Measurements from ENCODE around the gene SASH3. TPM values are rescaled to one million over a fixed set of nuclear protein-coding genes. Genes with fewer than 3 reads are reported as not detected.

Gene SASH3
- polyA plus RNA-seq, 2 of the 4 experiments (the other 2 are of a cell fraction), result not detected

DNA sequence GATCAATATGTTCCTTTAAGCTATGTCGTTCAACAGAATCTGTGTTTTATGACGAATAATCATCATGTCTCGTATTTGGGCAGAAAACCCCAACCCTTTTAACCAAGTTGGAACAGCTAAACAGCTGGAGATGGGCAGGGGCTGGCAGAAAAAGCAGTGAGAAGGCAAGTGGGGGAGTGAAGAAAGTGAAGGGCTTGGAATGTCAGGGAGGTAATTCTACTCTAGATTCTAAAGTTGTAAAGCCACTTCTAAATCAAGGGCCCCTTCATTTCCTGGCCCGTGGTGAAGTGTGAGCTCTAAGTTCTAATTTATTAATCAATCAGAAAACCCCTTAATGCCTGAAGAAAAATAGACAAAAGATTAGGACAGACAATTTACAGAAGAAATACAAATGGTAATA is 20.4 kb downstream of the SASH3 start (continued):
- TF ChIP-seq HOXB13 (CRISPR knock-in tag; IDR thresholded peaks at IDR 0.05; ENCODE audit: low read depth), result no peak
- TF ChIP-seq ZC3H11A (IDR thresholded peaks at IDR 0.05), result no peak
- no peak for TF ChIP-seq RARB (CRISPR knock-in tag; IDR thresholded peaks at IDR 0.05)
- no peak for TF ChIP-seq RAD21 (conservative IDR thresholded peaks at IDR 0.05 in 1 of 2, IDR thresholded peaks at IDR 0.05 in 1 of 2)
- TF ChIP-seq CBX2 (IDR thresholded peaks at IDR 0.05; ENCODE audit: borderline replicate concordance, low read depth), result no peak
- TF ChIP-seq, protein P1, sequence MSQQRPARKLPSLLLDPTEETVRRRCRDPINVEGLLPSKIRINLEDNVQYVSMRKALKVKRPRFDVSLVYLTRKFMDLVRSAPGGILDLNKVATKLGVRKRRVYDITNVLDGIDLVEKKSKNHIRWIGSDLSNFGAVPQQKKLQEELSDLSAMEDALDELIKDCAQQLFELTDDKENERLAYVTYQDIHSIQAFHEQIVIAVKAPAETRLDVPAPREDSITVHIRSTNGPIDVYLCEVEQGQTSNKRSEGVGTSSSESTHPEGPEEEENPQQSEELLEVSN (IDR thresholded peaks at IDR 0.05; ENCODE audit: borderline replicate concordance, low read depth), result no peak
- TF ChIP-seq CBX8 (IDR thresholded peaks at IDR 0.05), result no peak
- no peak for TF ChIP-seq NFE2L2 (conservative IDR thresholded peaks at IDR 0.05; ENCODE audit: low read length)
- TF ChIP-seq, protein P2, sequence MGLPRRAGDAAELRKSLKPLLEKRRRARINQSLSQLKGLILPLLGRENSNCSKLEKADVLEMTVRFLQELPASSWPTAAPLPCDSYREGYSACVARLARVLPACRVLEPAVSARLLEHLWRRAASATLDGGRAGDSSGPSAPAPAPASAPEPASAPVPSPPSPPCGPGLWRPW (IDR thresholded peaks at IDR 0.05), result no peak

DNA sequence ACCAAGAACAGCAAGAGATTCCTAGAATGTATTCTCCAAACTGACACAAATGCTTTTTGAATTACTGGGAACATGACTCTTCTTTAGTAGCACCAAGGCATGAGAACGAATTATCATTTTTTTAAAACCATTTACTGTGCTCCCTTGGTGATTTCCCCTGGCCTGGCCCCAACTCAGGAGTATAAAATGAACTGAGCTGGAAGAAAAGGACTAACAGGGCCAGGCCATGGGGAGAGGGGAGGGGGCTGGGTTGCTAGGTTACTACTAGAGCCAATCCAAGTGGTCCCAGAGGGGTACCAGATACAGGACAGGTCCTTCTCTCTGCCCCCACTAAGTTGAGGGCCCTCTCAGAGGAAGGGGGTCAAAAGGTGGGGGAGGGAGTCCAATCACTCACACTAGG is 23.1 kb downstream of the SASH3 start:
- WGBS (ENCODE audit: missing lambda C conversion rate), result 45% methylated on average over 1 of the region's 1 CpG
- ChIA-PET POLR2A (no interaction called here), CTCF (no interaction called here)
- no peak overlapping the region for H3K27ac ChIP-seq
- H3K4me1 ChIP-seq, result no peaks in the 10 kb centered on the region
- TF ChIP-seq HDAC2 (IDR thresholded peaks at IDR 0.05) (no peak), FOSL2 (IDR thresholded peaks at IDR 0.05) (no peak), FOSL2 (CRISPR knock-in tag; IDR thresholded peaks at IDR 0.05) (no peak), PHF8 (IDR thresholded peaks at IDR 0.05; ENCODE audit: borderline replicate concordance, low read depth) (no peak), POLR2AphosphoS2 (conservative IDR thresholded peaks at IDR 0.05; ENCODE audit: low read length) (no peak), HOXB5 (CRISPR knock-in tag; IDR thresholded peaks at IDR 0.05) (no peak), RNF2 (IDR thresholded peaks at IDR 0.05; ENCODE audit: borderline replicate concordance, low read depth) (no peak), USF2 (IDR thresholded peaks at IDR 0.05) (no peak), NFE2L2 (conservative IDR thresholded peaks at IDR 0.05; ENCODE audit: low read length) (no peak), SREBF2 (IDR thresholded peaks at IDR 0.05) (no peak), TP53 (CRISPR knock-in tag; IDR thresholded peaks at IDR 0.05) (no peak), CBX8 (IDR thresholded peaks at IDR 0.05) (no peak), ZFP36 (IDR thresholded peaks at IDR 0.05; ENCODE audit: borderline replicate concordance, partially characterized antibody) (no peak), TFCP2L1 (CRISPR knock-in tag; IDR thresholded peaks at IDR 0.05) (no peak), CHD4 (IDR thresholded peaks at IDR 0.05; ENCODE audit: borderline replicate concordance) (no peak)
- TF ChIP-seq, protein P2 (IDR thresholded peaks at IDR 0.05), result no peak
- no peak overlapping the region for H3K4me3 ChIP-seq
- FAIRE-seq (no peak), DNase-seq (ENCODE audit: low read depth in 1 of 2, low spot score in 1 of 2) (no peak), ATAC-seq (no peak)
- H3K9me3 ChIP-seq, result no peaks in the 10 kb centered on the region
- no peak overlapping the region for H3K4me2 ChIP-seq

DNA sequence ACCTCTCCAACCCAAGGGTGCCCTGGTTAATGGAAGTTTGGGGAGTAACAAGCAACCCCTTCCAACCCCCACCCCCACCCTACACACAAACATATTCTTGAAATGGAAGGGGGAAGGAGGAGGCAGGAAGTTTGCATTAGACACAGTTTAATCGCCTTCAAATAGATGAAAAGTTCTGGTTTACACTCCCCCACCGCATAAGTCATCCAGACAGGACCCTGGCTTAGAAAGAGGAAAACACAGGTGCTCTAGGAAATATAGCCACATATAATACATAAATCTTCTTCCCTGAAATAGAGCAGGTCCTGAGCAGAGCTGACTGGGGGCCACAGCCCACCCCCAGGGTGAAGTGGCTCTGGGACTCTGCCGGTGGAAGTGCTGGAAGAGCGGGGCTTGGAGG is 25.1 kb downstream of the SASH3 start:
- H3K4me2 ChIP-seq, result no peak overlapping the region
- H3K4me3 ChIP-seq, result no peak overlapping the region
- no peaks in the 10 kb centered on the region for H3K4me1 ChIP-seq
- FAIRE-seq (no peak), DNase-seq (ENCODE audit: low read depth in 1 of 2, low spot score in 1 of 2) (no peak), ATAC-seq (no peak)
- ChIA-PET POLR2A (no interaction called here), CTCF (interaction anchor here (0.9 kb wide), 1 partner anchor 12 kb away, joined by 3 read pairs; no protein-coding TSS in a partner anchor)
- H3K9me3 ChIP-seq, result no peaks in the 10 kb centered on the region
- 100% methylated on average over 4 of the region's 4 CpGs for WGBS (ENCODE audit: missing lambda C conversion rate)
- TF ChIP-seq ZNF302 (CRISPR knock-in tag; IDR thresholded peaks at IDR 0.05), result no peak
- TF ChIP-seq, protein P1 (IDR thresholded peaks at IDR 0.05; ENCODE audit: borderline replicate concordance, low read depth), result no peak
- TF ChIP-seq FOSB (CRISPR knock-in tag; IDR thresholded peaks at IDR 0.05), result no peak
- no peak for TF ChIP-seq HDAC2 (IDR thresholded peaks at IDR 0.05)
- TF ChIP-seq MYC (IDR thresholded peaks at IDR 0.05; ENCODE audit: borderline replicate concordance, low read length), result no peak
- no peak for TF ChIP-seq ZFP36 (IDR thresholded peaks at IDR 0.05; ENCODE audit: borderline replicate concordance, partially characterized antibody)
- no peak for TF ChIP-seq SMC3 (IDR thresholded peaks at IDR 0.05)
- no peak for TF ChIP-seq CBX8 (IDR thresholded peaks at IDR 0.05)
- TF ChIP-seq JUNB (IDR thresholded peaks at IDR 0.05), result no peak
- TF ChIP-seq, protein P2 (IDR thresholded peaks at IDR 0.05), result no peak
- no peak for TF ChIP-seq EHMT2 (IDR thresholded peaks at IDR 0.05; ENCODE audit: low read depth)
- no peak for TF ChIP-seq SREBF2 (IDR thresholded peaks at IDR 0.05)
- H3K27ac ChIP-seq, result no peak overlapping the region
